Measurements from ENCODE around the gene NFE2L1. TPM values are rescaled to one million over a fixed set of nuclear protein-coding genes. Genes with fewer than 3 reads are reported as not detected.

Gene NFE2L1
- total and polyA plus RNA-seq, 8 donors = 92.1 to 173 (median 115) TPM

GRCh38 chr17:48095611-48096010 lies 47.5 kb downstream of the NFE2L1 start:
- H3K27me3 ChIP-seq = no peaks in the 10 kb centered on the region
- peaks cover 0 to 12% of the 10 kb centered on the region in 2 donors for H3K36me3 ChIP-seq
- H3K27ac ChIP-seq = no peak overlapping the region
- no peaks in the 10 kb centered on the region for H3K9me3 ChIP-seq
- DNase-seq (no peak), ATAC-seq (no peak)
- TF ChIP-seq CTCF (IDR thresholded peaks at IDR 0.05) = no peak
- intact Hi-C loops (cut with DNase I) = no loop called here
- H3K4me1 ChIP-seq = peaks cover 0 to 21% of the 10 kb centered on the region in 2 donors
- no peak overlapping the region for H3K4me3 ChIP-seq

- no peak for ATAC-seq
- H3K36me3 ChIP-seq = peaks cover 0 to 4% of the 10 kb centered on the region in 2 donors
- H3K4me1 ChIP-seq = peaks cover 0 to 35% of the 10 kb centered on the region in 2 donors
- no peaks in the 10 kb centered on the region for H3K27me3 ChIP-seq
- H3K9me3 ChIP-seq = peaks cover 0 to 4% of the 10 kb centered on the region in 2 donors
- intact Hi-C loops (cut with DNase I) = no loop called here
- no peak for TF ChIP-seq CTCF (IDR thresholded peaks at IDR 0.05)
- DNase-seq = peak in 1 of 4 donors; percentile 12
- H3K27ac ChIP-seq = peak overlapping the region; percentile 77 to 89
- H3K4me3 ChIP-seq = peak overlapping the region; percentile 77 to 98
These were observed 52.0 kb downstream of the NFE2L1 start for GRCh38 chr17:48100160-48100559.

- Histone ChIP-seq H3K27ac (peak overlapping the region; percentile 77 to 89), H3K4me3 (peak overlapping the region; percentile 77 to 98), H3K27me3 (no peaks in the 10 kb centered on the region), H3K36me3 (peaks cover 0 to under 1% of the 10 kb centered on the region in 2 donors), H3K4me1 (peaks cover 0 to 35% of the 10 kb centered on the region in 2 donors), H3K9me3 (peaks cover 0 to 4% of the 10 kb centered on the region in 2 donors)
- DNase-seq = peak in 3 of 4 donors; percentile 63 to 69 (median 64)
- TF ChIP-seq CTCF (IDR thresholded peaks at IDR 0.05) = no peak
- intact Hi-C loops (cut with DNase I) = no loop called here
- peak; percentile 67 for ATAC-seq
These were observed 52.4 kb downstream of the NFE2L1 start for GRCh38 chr17:48100591-48101011.

GRCh38 chr17:48101012-48101720 lies 53.0 kb downstream of the NFE2L1 start, which contains the start of gene CBX1:
Gene CBX1 (minus strand): TSS chr17:48101478. CDS start chr17:48077004, 24,474 bp downstream.
- Histone ChIP-seq H3K4me1 (peaks cover 0 to 36% of the 10 kb centered on the region in 2 donors), H3K27ac (peak within 1 kb of the TSS; percentile 77 to 89), H3K4me3 (peak within 1 kb of the TSS; percentile 77 to 98), H3K9me3 (peaks cover 0 to 4% of the 10 kb centered on the region in 2 donors), H3K27me3 (no peaks in the 10 kb centered on the region), H3K36me3 (no peaks in the 10 kb centered on the region)
- no peak for TF ChIP-seq CTCF (IDR thresholded peaks at IDR 0.05)
- intact Hi-C loops (cut with DNase I) = no loop called here
- ATAC-seq = peak; percentile 98
- DNase-seq = peak; percentile 92 to 99 (median 96)

GRCh38 chr17:48102043-48102750 lies 54.0 kb downstream of the NFE2L1 start:
- peak overlapping the region in 1 of 2 donors; percentile 77 for H3K4me3 ChIP-seq

More at GRCh38 chr17:48102043-48102750, 54.0 kb downstream of the NFE2L1 start:
- ATAC-seq = no peak
- intact Hi-C loops (cut with DNase I) = no loop called here
- peaks cover 0 to 4% of the 10 kb centered on the region in 2 donors for H3K9me3 ChIP-seq
- H3K27ac ChIP-seq = peak overlapping the region; percentile 15 to 77
- H3K36me3 ChIP-seq = no peaks in the 10 kb centered on the region
- no peaks in the 10 kb centered on the region for H3K27me3 ChIP-seq
- no peak for TF ChIP-seq CTCF (IDR thresholded peaks at IDR 0.05)
- peaks cover 4 to 44% of the 10 kb centered on the region in 2 donors for H3K4me1 ChIP-seq
- DNase-seq = no peak

All from left lung (tissue), 10 donors.